NB4 (cell line): ENCODE results near the gene RBBP8NL.
"Not testable (repeated sequence)": the region's sequence is repeated elsewhere in the genome, so short reads cannot be mapped to it uniquely, and the experiment has no call there.

ENCODE experiments used
- DNase-seq: peaks from one replicate; pipeline ENCODE4 v3.0.0; 2010; ENCODE audit warnings: low read depth
- H3K4me3 ChIP-seq: one replicate; pipeline ENCODE4 v1.5.1; 2011; ENCODE audit warnings: mild to moderate bottlenecking, low read depth, low read length, moderate library complexity
- MYC ChIP-seq: IDR thresholded peaks from 2 replicates; pipeline ENCODE4 v1.6.1; 2011; ENCODE audit warnings: low read depth, low read length
- POLR2A ChIP-seq: IDR thresholded peaks from 2 replicates; pipeline ENCODE4 v1.6.1; 2011; ENCODE audit warnings: mild to moderate bottlenecking; ENCODE audit not compliant: insufficient read length; ENCODE audit errors: extremely low read depth
- TF ChIP-seq, protein P1 (sequence below): IDR thresholded peaks from 2 replicates; pipeline ENCODE4 v1.6.1; 2011; ENCODE audit warnings: low read depth, low read length
- TF ChIP-seq, protein P2 (sequence below): IDR thresholded peaks from one replicate; pipeline ENCODE4 v1.5.1; 2012; ENCODE audit warnings: low read depth, low read length

The RBBP8NL gene

DNA sequence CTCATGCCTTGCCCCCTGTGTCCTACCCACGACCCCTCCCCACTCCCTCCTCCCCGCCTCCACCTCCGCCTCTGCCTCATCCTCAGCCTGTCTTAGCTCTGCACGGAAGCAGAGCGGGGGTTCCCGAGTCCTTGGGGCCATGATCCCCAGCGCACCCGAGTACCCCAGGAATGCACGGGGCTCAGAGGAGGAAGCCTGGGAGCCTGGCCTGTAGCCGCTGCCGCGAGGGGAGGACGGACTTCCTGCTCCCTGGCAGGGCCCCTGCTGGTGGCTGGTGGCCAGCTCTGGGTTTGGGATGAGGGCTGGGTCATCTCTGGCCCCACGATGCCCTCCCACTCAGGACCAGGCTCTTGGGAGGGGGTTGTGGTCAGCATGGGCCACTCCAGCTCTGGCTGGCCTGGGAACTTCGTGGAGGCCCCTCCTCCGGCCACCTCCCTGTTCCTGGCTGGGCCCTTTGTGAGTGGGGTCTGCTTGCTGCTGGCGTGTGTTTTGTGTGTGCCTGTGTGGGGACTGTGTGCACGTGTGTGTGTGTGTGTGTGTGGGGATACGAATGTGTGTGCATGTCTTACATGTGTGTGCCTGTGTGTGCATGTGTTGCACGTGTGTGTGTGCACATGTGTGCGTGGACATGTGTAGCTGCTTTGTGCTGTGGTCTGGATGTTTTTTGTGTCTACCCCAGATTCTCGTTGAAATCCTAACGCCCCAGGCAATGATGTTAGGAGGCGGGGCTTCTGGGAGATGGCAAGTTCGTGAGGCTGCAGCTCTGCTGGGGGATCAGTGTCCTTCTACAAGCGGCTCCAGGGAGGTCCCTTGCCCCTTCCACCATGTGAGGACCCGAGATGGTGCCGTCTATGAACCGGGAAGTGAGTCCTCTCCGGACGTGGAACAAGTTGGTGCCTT, 1.3 kb upstream of the RBBP8NL start:
- DNase-seq = no peak
- TF ChIP-seq, protein P1, sequence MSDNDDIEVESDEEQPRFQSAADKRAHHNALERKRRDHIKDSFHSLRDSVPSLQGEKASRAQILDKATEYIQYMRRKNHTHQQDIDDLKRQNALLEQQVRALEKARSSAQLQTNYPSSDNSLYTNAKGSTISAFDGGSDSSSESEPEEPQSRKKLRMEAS = no peak
- TF ChIP-seq POLR2A (no peak), MYC (no peak)
- TF ChIP-seq, protein P2, sequence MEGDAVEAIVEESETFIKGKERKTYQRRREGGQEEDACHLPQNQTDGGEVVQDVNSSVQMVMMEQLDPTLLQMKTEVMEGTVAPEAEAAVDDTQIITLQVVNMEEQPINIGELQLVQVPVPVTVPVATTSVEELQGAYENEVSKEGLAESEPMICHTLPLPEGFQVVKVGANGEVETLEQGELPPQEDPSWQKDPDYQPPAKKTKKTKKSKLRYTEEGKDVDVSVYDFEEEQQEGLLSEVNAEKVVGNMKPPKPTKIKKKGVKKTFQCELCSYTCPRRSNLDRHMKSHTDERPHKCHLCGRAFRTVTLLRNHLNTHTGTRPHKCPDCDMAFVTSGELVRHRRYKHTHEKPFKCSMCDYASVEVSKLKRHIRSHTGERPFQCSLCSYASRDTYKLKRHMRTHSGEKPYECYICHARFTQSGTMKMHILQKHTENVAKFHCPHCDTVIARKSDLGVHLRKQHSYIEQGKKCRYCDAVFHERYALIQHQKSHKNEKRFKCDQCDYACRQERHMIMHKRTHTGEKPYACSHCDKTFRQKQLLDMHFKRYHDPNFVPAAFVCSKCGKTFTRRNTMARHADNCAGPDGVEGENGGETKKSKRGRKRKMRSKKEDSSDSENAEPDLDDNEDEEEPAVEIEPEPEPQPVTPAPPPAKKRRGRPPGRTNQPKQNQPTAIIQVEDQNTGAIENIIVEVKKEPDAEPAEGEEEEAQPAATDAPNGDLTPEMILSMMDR = no peak
- H3K4me3 ChIP-seq = no peak overlapping the region

DNA sequence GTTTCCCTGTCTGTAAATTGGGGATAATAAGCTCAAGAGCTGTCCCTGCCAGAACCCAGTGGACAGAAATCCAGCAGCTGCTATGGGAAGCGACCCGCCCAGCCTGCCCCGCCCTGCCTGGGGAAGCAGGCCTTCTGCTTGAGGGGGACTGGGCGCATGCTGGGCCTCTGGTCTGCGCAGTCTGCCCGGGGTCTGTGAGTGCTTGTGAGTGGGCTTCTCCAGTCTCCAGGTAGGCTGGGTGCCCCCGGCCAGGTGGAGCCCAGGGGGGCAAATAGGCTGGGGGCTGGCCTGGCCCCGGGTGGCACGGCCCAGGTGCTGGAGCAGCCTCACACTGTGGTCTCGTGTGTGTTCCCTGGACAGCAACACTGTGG, 648 bp upstream of the RBBP8NL start:
- no peak overlapping the region for H3K4me3 ChIP-seq
- no peak for DNase-seq
- TF ChIP-seq, protein P1 = no peak
- no peak for TF ChIP-seq MYC
- TF ChIP-seq, protein P2 = no peak
- no peak for TF ChIP-seq POLR2A

DNA sequence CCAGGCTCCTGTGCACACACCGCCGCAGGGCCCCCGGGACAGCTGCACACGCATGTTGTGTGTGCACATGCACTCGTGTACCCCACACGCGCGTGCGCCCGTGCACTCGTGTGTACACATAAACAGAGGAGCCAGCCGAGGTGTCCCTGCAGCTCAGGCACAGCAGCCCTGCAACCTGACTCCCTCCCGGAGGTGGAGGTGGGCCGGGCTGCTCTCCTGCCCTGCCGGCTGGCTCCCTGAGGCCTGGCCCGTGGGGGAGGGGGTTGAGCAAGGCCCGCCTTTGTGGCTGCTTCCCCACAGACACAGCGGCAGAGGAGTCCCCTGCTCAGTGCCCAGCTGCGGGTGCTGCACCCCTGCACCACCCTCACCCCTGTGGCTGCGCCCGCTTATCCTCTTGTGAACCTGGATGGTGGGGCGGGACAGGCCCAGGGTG, 624 bp downstream of the RBBP8NL start:
- DNase-seq = no peak
- no peak overlapping the region for H3K4me3 ChIP-seq
- no peak for TF ChIP-seq POLR2A
- TF ChIP-seq, protein P1 = no peak
- TF ChIP-seq MYC = no peak
- TF ChIP-seq, protein P2 = no peak

DNA sequence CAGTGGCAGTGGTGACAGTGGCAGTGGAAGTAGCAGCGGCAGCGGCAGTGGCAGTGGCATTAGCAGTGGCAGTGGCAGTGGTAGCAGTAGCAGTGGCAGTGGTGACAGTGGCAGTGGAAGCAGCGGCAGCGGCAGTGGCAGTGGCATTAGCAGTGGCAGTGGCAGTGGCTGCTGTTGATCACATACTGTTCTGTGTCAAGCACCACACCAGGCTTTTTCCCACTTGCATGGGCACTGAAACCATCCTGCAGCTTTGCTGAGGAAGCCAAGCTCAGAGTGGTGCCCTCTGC, 1.3 kb downstream of the RBBP8NL start:
- DNase-seq, H3K4me3 ChIP-seq: not testable (repeated sequence)

DNA sequence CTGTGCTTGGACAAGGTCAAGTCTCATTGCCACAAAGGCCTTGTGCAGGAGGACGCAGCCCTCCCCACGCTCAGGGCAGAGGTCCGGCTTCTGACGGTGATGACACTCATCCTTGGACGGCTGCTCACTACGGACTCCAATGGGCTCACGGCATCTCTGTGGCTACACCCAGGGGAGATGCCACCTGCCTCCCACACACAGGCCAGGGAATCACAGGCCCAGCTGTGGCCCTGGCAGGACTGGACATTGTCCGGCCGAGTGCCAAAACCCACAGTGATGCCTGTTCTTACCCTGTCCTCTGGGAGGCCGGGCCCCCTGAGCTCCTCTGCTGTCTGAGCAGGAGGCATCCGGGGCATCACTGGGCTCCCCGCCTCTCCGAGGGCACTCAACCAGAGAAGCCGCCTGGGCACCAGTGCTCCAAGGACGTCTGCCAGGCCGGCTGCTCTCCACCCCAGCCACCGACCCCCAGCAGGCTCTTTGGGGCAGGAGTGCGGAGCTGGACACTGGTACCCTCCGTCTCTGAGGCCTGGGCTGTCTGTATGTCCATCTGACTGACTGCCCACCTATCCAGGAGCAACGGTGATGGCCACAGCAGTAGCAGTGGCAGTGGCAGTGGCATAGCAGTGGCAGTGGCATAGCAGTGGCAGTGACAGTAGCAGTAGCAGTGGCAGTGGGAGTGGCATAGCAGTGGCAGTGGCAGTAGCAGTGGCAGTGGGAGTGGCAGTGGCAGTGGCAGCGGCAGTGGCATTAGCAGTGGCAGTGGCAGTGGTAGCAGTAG, 1.9 kb downstream of the RBBP8NL start:
- H3K4me3 ChIP-seq = no peak overlapping the region
- no peak for DNase-seq
- TF ChIP-seq POLR2A = no peak
- TF ChIP-seq MYC = no peak
- TF ChIP-seq, protein P1 = no peak
- TF ChIP-seq, protein P2 = no peak
